Glomerular visceral epithelial cell (primary cell): ENCODE results near the gene RGS8.

Source experiments
- DNase-seq: peaks from one replicate; pipeline ENCODE4 v3.0.0-alpha.2; 2016; ENCODE audit errors: extremely low spot score

The RGS8 gene

GRCh38 chr1:182639330-182639729 is 45.1 kb downstream of the RGS8 start:
- DNase-seq = no peak

- DNase-seq = no peak
Observed at GRCh38 chr1:182637769-182638168, 46.6 kb downstream of the RGS8 start.

GRCh38 chr1:182635871-182636270 is 48.5 kb downstream of the RGS8 start:
- DNase-seq = no peak
